ENCODE results near the gene PLA2G4D.

The PLA2G4D gene

GRCh38 chr15:42031198-42031915 is 63.0 kb downstream of the PLA2G4D start:
- no peak overlapping the region for H3K27ac ChIP-seq (ENCODE audit: low read length)
- peaks cover 14% of the 10 kb centered on the region for H3K4me1 ChIP-seq (ENCODE audit: control insufficient read depth, low read depth, low read length)
- H3K9ac ChIP-seq (ENCODE audit: low read length) = no peak overlapping the region

DNA sequence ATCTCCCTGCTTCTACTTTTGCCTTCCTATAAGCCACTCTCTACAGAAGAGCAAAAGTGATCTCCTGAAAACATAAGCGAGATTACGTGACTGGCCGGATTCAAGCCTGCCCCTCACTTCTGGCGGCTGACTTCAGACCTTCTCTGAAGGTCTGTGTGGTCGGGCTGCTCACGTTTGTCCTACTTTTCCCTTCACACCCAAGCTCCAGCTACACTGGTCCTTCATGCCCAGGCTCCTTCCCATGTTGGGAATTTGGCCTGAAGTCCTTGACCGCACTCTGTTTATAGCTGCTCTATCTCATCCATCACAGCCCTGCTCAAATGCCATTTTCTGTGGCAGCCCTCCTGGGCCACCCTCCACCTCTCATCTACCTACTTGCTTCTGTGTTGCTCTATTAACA is 66.8 kb downstream of the PLA2G4D start:
- H3K27ac ChIP-seq (ENCODE audit: low read length) = no peak overlapping the region
- no peaks in the 10 kb centered on the region for H3K36me3 ChIP-seq (ENCODE audit: control insufficient read depth, low read depth, low read length)
- no peaks in the 10 kb centered on the region for H3K4me1 ChIP-seq (ENCODE audit: control insufficient read depth, low read depth, low read length)
- no peaks in the 10 kb centered on the region for H3K27me3 ChIP-seq (ENCODE audit: control insufficient read depth, insufficient read depth, low read length)
- no peak overlapping the region for H3K9ac ChIP-seq (ENCODE audit: low read length)
- H3K4me3 ChIP-seq (ENCODE audit: low read length) = no peak overlapping the region
- H3K9me3 ChIP-seq (ENCODE audit: control insufficient read depth, low read depth, low read length) = peaks cover 11% of the 10 kb centered on the region

More at GRCh38 chr15:42031198-42031915, 63.0 kb downstream of the PLA2G4D start:
- no peaks in the 10 kb centered on the region for H3K27me3 ChIP-seq (ENCODE audit: control insufficient read depth, insufficient read depth, low read length)
- no peaks in the 10 kb centered on the region for H3K9me3 ChIP-seq (ENCODE audit: control insufficient read depth, low read depth, low read length)
- H3K36me3 ChIP-seq (ENCODE audit: control insufficient read depth, low read depth, low read length) = no peaks in the 10 kb centered on the region
- H3K4me3 ChIP-seq (ENCODE audit: low read length) = no peak overlapping the region

DNA sequence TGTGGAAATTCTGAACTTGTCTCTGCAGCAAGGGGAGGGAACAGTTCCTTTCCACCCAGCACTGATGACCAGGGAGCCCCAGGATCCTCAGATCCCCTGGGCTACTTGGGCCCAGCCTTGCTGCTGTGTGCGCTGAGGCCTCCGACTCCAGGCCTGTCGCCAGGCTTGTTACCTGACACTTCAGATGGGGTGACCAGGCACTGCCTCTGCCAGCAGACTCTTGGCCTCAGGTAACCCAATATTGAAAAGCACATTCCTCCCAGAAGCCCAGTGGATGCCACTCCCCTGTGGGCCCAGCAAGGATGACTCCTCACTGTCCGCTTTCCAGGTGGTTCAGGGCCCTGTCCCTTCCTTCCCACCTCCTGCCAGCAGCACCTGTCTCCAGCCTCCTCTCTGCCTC is 70.1 kb downstream of the PLA2G4D start:
- H3K9ac ChIP-seq (ENCODE audit: low read length) = no peak overlapping the region
- peaks cover 12% of the 10 kb centered on the region for H3K9me3 ChIP-seq (ENCODE audit: control insufficient read depth, low read depth, low read length)

GRCh38 chr15:42021593-42021992 is 72.8 kb downstream of the PLA2G4D start:
- Histone ChIP-seq H3K9me3 (ENCODE audit: control insufficient read depth, low read depth, low read length) (peaks cover 12% of the 10 kb centered on the region), H3K9ac (ENCODE audit: low read length) (no peak overlapping the region), H3K36me3 (ENCODE audit: control insufficient read depth, low read depth, low read length) (no peaks in the 10 kb centered on the region), H3K4me3 (ENCODE audit: low read length) (no peak overlapping the region), H3K27me3 (ENCODE audit: control insufficient read depth, insufficient read depth, low read length) (no peaks in the 10 kb centered on the region), H3K27ac (ENCODE audit: low read length) (no peak overlapping the region), H3K4me1 (ENCODE audit: control insufficient read depth, low read depth, low read length) (no peaks in the 10 kb centered on the region)

More for the DNA sequence above, 70.1 kb downstream of the PLA2G4D start:
- Histone ChIP-seq H3K27ac (ENCODE audit: low read length) (no peak overlapping the region), H3K4me3 (ENCODE audit: low read length) (no peak overlapping the region), H3K27me3 (ENCODE audit: control insufficient read depth, insufficient read depth, low read length) (no peaks in the 10 kb centered on the region), H3K36me3 (ENCODE audit: control insufficient read depth, low read depth, low read length) (no peaks in the 10 kb centered on the region), H3K4me1 (ENCODE audit: control insufficient read depth, low read depth, low read length) (no peaks in the 10 kb centered on the region)

DNA sequence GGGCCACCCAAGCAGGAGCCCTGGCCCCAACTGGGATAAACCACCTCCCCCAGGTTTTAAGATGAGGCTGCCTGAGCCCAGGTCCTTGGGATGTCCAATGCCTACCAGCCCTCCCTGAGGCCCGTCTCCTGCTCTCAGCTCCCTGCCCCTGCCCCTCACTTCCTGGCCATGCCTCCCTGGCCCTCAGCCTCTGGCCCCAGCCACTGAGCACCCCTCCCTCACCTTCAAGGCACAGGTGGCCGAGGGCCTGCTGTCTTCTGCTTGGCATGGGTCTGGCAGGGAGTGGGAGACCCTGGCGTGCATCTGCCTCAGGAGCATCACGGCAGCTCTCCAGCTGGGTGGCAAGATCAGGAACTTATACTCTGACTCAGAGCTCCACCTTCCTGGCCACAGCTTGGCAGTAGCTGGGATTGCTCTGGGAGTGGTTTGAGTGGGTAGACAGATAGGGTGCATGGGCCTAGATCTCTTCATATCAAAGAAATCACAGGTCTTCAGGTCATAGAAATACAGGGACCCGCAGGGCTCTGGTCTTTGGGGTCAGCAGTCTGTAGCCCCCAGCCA is 73.6 kb downstream of the PLA2G4D start, which contains the start of gene PLA2G4E:
Gene PLA2G4E (minus strand): TSS at position 330 of the 561 bp plus-strand sequence. CDS start 12 bp downstream, at position 318.
- no peaks in the 10 kb centered on the region for H3K4me1 ChIP-seq (ENCODE audit: control insufficient read depth, low read depth, low read length)
- no peak within 1 kb of the TSS for H3K9ac ChIP-seq (ENCODE audit: low read length)
- no peak within 1 kb of the TSS for H3K4me3 ChIP-seq (ENCODE audit: low read length)
- no peaks in the 10 kb centered on the region for H3K36me3 ChIP-seq (ENCODE audit: control insufficient read depth, low read depth, low read length)
- no peaks in the 10 kb centered on the region for H3K27me3 ChIP-seq (ENCODE audit: control insufficient read depth, insufficient read depth, low read length)
- H3K9me3 ChIP-seq (ENCODE audit: control insufficient read depth, low read depth, low read length) = peaks cover 12% of the 10 kb centered on the region
- H3K27ac ChIP-seq (ENCODE audit: low read length) = no peak within 1 kb of the TSS

- Histone ChIP-seq H3K27ac (ENCODE audit: low read length) (no peak overlapping the region), H3K36me3 (ENCODE audit: control insufficient read depth, low read depth, low read length) (no peaks in the 10 kb centered on the region), H3K9ac (ENCODE audit: low read length) (no peak overlapping the region), H3K4me3 (ENCODE audit: low read length) (no peak overlapping the region), H3K9me3 (ENCODE audit: control insufficient read depth, low read depth, low read length) (peaks cover 8% of the 10 kb centered on the region), H3K27me3 (ENCODE audit: control insufficient read depth, insufficient read depth, low read length) (no peaks in the 10 kb centered on the region), H3K4me1 (ENCODE audit: control insufficient read depth, low read depth, low read length) (no peaks in the 10 kb centered on the region)
Observed at GRCh38 chr15:42018306-42019224, 75.8 kb downstream of the PLA2G4D start.
